GM12864 (cell line): ENCODE results near the gene BICD1.

Source experiments
- DNase-seq: peaks from one replicate; pipeline ENCODE4 v3.0.0-alpha.2; 2011; ENCODE audit warnings: low read depth
- H3K4me3 ChIP-seq: 2 replicates; pipeline ENCODE4 v1.5.1; 2011; ENCODE audit warnings: mild to moderate bottlenecking, low read depth, low read length, control low read depth
- TF ChIP-seq, protein P1 (sequence below): IDR thresholded peaks from 2 replicates; pipeline ENCODE4 v1.5.1; 2011; ENCODE audit warnings: low read depth, mild to moderate bottlenecking, moderate library complexity, low read length, control low read depth, inconsistent platforms; ENCODE audit errors: missing control alignments

Gene BICD1

DNA sequence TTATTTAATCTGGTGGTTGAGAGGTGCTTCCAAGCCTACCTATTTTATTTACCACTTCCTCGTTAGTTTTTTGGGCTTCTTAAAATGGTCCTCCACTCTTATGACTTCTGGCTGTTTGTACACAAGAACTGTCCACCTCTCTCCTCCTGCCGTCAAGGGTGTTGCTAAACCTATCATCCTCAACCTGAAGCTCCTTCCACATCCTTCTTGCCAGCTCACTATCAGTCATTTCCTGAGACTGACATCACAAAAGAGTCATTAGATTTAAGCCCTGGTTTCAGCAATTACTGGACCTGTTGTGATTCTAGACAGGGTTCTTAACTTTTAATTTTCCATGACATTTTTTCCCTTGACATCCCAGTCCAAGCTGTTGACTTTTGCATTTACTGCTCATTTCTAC is 91.9 kb downstream of the BICD1 start:
- DNase-seq: no peak
- TF ChIP-seq, protein P1, sequence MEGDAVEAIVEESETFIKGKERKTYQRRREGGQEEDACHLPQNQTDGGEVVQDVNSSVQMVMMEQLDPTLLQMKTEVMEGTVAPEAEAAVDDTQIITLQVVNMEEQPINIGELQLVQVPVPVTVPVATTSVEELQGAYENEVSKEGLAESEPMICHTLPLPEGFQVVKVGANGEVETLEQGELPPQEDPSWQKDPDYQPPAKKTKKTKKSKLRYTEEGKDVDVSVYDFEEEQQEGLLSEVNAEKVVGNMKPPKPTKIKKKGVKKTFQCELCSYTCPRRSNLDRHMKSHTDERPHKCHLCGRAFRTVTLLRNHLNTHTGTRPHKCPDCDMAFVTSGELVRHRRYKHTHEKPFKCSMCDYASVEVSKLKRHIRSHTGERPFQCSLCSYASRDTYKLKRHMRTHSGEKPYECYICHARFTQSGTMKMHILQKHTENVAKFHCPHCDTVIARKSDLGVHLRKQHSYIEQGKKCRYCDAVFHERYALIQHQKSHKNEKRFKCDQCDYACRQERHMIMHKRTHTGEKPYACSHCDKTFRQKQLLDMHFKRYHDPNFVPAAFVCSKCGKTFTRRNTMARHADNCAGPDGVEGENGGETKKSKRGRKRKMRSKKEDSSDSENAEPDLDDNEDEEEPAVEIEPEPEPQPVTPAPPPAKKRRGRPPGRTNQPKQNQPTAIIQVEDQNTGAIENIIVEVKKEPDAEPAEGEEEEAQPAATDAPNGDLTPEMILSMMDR: no peak

DNA sequence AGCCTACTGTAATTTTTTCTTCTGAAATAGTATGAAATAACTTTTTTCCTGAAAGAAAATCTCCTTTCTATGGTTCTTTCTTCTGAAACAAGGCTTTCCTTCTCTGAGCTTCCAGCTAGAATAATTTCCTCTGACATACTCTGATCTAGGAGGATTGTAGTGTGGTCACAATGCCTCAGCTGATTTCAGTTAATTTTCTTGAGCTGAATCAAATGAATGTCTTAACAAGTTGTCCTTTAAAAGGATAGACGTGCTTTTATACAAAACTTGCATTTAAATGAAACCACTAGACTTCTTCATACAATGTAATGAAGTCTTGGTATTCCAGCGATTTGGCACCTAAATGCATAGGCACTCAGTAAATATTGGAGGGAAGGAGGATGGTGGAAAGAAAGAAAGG is 94.4 kb downstream of the BICD1 start:
- TF ChIP-seq, protein P1: no peak
- no peak for DNase-seq
- no peak overlapping the region for H3K4me3 ChIP-seq

More for the DNA sequence above, 91.9 kb downstream of the BICD1 start:
- H3K4me3 ChIP-seq: no peak overlapping the region

- DNase-seq: no peak
- no peak overlapping the region for H3K4me3 ChIP-seq
- TF ChIP-seq, protein P1: no peak
Measured at GRCh38 chr12:32201976-32202375, 95.3 kb downstream of the BICD1 start.

- TF ChIP-seq, protein P1: no peak
- H3K4me3 ChIP-seq: no peak overlapping the region
- DNase-seq: no peak
Measured at GRCh38 chr12:32205731-32206130, 99.1 kb downstream of the BICD1 start.

GRCh38 chr12:32208355-32208754 is 101.7 kb downstream of the BICD1 start:
- TF ChIP-seq, protein P1: no peak
- no peak for DNase-seq
- no peak overlapping the region for H3K4me3 ChIP-seq

DNA sequence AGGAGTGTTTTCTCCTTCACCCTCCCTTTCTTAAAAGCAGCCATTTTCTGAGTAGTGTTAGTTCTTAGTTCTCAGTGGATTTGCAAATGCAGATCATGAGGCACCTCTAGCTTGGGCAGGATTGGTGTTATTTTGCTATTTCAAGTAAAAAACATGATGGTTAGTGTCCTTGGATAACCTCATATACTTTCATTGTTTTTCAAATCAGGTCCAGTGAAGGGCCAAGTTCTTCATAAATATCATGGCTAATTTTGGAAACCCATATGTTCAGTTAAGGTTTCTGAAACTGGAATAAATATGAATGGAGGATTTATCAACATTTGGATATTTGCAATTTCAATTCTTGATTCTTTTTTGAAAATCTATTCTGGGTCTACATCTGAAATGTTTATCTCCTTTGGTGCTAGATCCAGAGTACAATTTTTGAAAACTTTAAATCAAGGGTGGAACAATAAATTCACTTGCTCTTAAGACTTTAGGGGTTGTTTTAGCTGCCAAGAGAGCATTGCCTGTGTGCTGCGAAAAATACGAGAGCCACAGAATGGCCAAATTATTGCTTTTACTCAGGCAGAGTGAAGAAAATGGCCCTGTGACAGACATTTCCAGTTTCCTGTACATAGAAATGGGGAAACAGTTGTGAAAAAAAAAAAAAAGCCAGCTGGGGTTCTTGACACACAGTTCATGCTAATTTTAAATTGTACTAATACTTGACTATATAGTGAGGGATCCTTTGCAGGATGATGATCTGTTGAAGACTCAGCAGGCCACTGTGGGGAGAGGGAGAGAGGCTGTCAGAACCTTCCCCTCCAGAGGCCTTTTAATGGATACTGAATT is 104.6 kb downstream of the BICD1 start:
- DNase-seq: no peak

More for the DNA sequence above, 104.6 kb downstream of the BICD1 start:
- TF ChIP-seq, protein P1: no peak
- H3K4me3 ChIP-seq: no peak overlapping the region
